ENCODE measurements around the gene CDKAL1.
"Not testable (repeated sequence)": the region's sequence is repeated elsewhere in the genome, so short reads cannot be mapped to it uniquely, and the experiment has no call there.

Gene CDKAL1

GRCh38 chr6:20498041-20498385 lies 36.2 kb upstream of the CDKAL1 start:
- no peak for TF ChIP-seq CTCF (IDR thresholded peaks at IDR 0.05; ENCODE audit: extremely low read depth, insufficient read depth, missing control alignments)
- in situ Hi-C loops (cut with MboI; ENCODE audit: low pct_unique_long_range_greater_than_20kb, low sequenced_read_pairs, unreplicated experiment) = no loop called here
- DNase-seq (ENCODE audit: low spot score) = no peak

GRCh38 chr6:20509212-20509611 lies 25.0 kb upstream of the CDKAL1 start:
- in situ Hi-C loops (cut with MboI; ENCODE audit: low pct_unique_long_range_greater_than_20kb, low sequenced_read_pairs, unreplicated experiment) = no loop called here
- no peak for DNase-seq (ENCODE audit: low spot score)
- no peak for TF ChIP-seq CTCF (IDR thresholded peaks at IDR 0.05; ENCODE audit: extremely low read depth, insufficient read depth, missing control alignments)

- DNase-seq (ENCODE audit: low spot score) = no peak
- no peak for TF ChIP-seq CTCF (IDR thresholded peaks at IDR 0.05; ENCODE audit: extremely low read depth, insufficient read depth, missing control alignments)
- in situ Hi-C loops (cut with MboI; ENCODE audit: low pct_unique_long_range_greater_than_20kb, low sequenced_read_pairs, unreplicated experiment) = no loop called here
Observed at GRCh38 chr6:20511852-20512251, 22.4 kb upstream of the CDKAL1 start.

- not testable (repeated sequence) for DNase-seq (ENCODE audit: low spot score)
- in situ Hi-C loops (cut with MboI; ENCODE audit: low pct_unique_long_range_greater_than_20kb, low sequenced_read_pairs, unreplicated experiment) = loop anchor here (25.0 kb wide), 1 partner anchor 438 kb away; no protein-coding TSS in a partner anchor
Observed at GRCh38 chr6:20525208-20525607, 9.0 kb upstream of the CDKAL1 start.

GRCh38 chr6:20529086-20529448 lies 5.2 kb upstream of the CDKAL1 start:
- peak; percentile 12 for DNase-seq (ENCODE audit: low spot score)
- peak; percentile 38 for TF ChIP-seq CTCF (IDR thresholded peaks at IDR 0.05; ENCODE audit: extremely low read depth, insufficient read depth, missing control alignments)
- in situ Hi-C loops (cut with MboI; ENCODE audit: low pct_unique_long_range_greater_than_20kb, low sequenced_read_pairs, unreplicated experiment) = loop anchor here (25.0 kb wide), 1 partner anchor 442 kb away; no protein-coding TSS in a partner anchor

- in situ Hi-C loops (cut with MboI; ENCODE audit: low pct_unique_long_range_greater_than_20kb, low sequenced_read_pairs, unreplicated experiment) = loop anchor here (5.0 to 25.0 kb wide), 3 partner anchors 138 to 446 kb away; no protein-coding TSS in a partner anchor
- TF ChIP-seq CTCF (IDR thresholded peaks at IDR 0.05; ENCODE audit: extremely low read depth, insufficient read depth, missing control alignments) = no peak
Observed at GRCh38 chr6:20532881-20533280, 1.4 kb upstream of the CDKAL1 start.

GRCh38 chr6:20533746-20534294 lies 437 bp upstream of the CDKAL1 start:
- in situ Hi-C loops (cut with MboI; ENCODE audit: low pct_unique_long_range_greater_than_20kb, low sequenced_read_pairs, unreplicated experiment) = loop anchor here (5.0 to 25.0 kb wide), 3 partner anchors 139 to 447 kb away; no protein-coding TSS in a partner anchor
- no peak for DNase-seq (ENCODE audit: low spot score)
- TF ChIP-seq CTCF (IDR thresholded peaks at IDR 0.05; ENCODE audit: extremely low read depth, insufficient read depth, missing control alignments) = no peak

More at GRCh38 chr6:20532881-20533280, 1.4 kb upstream of the CDKAL1 start:
- no peak for DNase-seq (ENCODE audit: low spot score)
